Kidney glomerular epithelial cell (primary cell): ENCODE results near the gene SAMD5.

Source experiments
- DNase-seq: peaks from one replicate; lab custom pipeline; 2025; lab: John Stamatoyannopoulos, UW

SAMD5 gene

GRCh38 chr6:147567141-147567805 is 58.8 kb downstream of the SAMD5 start:
- DNase-seq: no peak

- DNase-seq: no peak
Observed at GRCh38 chr6:147569788-147570187, 61.3 kb downstream of the SAMD5 start.

- DNase-seq: no peak
Observed at GRCh38 chr6:147570681-147571080, 62.2 kb downstream of the SAMD5 start.

DNA sequence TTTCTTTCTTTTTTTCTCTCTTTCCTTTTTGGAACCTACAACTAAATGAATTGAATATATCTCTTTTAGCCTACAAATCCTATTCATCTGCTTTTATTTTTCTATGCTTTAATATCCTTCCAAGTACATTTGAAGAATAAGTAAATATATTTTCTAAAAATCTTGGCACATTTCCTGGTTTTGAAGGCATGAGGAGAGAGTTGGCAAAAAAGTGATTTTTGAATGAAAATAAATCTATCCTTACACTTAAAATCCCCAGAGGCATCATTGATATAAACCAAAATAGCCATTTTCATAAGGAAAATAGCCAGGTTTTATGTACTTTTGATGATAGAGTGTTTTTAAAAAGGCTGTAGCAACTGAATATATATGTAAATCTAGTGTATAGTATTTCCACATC is 69.0 kb downstream of the SAMD5 start:
- DNase-seq: no peak

DNA sequence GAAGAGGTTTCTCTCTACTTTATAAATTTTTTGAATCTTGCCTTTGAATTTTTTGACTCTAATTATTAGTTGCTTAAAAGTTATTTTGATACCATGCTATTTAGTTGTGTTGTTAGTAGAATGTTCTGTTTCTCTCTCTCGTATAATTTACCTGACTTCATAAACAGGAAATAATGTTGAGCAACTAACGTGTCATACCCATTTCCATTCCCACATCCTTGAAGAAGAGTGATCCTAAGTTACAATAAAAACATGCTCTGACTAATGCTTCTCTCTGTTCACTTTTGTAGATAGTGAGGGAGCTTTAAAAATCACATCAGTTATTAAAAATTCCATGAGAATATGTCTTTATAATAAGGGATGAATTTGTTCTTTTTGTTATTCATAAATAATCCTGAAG is 69.7 kb downstream of the SAMD5 start:
- DNase-seq: no peak

DNA sequence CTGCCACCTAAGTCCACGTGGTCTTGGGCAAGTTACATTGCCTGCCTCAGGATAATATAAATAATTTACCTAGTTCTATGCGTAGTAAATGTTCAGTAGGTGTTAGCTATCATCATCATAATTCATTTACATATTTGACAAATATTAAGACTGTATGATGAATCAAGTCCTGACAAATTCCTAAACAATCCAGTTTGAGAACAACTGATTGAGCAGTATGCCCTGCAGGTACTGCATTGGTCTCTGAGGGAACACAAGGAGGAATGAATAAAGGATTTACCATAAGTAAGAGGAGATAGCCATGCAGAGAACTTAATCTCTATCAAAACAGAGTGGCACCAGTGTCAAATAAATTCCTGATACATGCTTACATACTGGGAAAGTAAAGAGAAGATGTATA is 70.4 kb downstream of the SAMD5 start:
- no peak for DNase-seq

- DNase-seq: no peak
Observed at GRCh38 chr6:147579667-147580066, 71.2 kb downstream of the SAMD5 start.

DNA sequence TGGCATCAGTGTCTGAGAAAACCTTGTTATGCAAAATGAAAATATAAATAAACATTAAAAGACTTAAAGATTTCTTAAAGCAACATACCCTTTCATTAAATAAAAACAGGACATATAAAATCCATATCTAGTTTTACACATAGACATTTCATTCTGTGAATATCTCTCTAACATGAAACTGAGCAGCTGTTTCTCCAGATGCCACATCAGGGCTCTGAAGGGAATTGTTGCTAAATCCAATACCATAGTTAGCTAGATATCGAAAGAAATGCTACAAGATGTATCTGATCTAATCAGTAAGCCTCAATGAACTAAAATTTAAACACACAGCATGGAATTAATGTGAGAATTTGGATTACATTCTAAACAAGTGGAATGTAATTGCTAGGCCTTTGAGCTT is 74.5 kb downstream of the SAMD5 start:
- DNase-seq: no peak

- DNase-seq: no peak
Observed at GRCh38 chr6:147585256-147585655, 76.8 kb downstream of the SAMD5 start.

GRCh38 chr6:147586044-147586443 is 77.6 kb downstream of the SAMD5 start:
- no peak for DNase-seq

GRCh38 chr6:147587907-147588306 is 79.4 kb downstream of the SAMD5 start:
- DNase-seq: no peak

DNA sequence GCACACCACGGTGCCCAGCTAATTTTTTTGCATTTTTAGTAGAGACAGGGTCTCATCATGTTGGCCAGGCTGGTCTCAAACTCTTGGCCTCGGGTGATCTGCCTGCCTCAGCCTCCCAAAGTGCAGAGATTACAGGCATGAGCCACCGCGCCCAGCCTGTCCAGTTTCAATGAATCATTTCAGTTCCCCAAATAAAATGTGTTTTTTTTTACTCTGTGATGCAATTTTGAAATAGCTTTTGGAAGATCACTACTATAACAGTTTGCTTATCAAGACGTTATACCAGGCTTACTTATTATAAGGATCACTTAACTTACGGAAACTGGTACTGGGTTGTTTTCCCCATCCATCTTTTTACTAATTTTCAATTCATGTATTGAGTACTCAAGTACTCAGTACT is 80.0 kb downstream of the SAMD5 start:
- DNase-seq: no peak

- DNase-seq: no peak
Observed at GRCh38 chr6:147589739-147590250, 81.3 kb downstream of the SAMD5 start.

GRCh38 chr6:147595961-147596360 is 87.5 kb downstream of the SAMD5 start:
- DNase-seq: no peak

GRCh38 chr6:147603392-147604081 is 95.0 kb downstream of the SAMD5 start:
- DNase-seq: no peak

DNA sequence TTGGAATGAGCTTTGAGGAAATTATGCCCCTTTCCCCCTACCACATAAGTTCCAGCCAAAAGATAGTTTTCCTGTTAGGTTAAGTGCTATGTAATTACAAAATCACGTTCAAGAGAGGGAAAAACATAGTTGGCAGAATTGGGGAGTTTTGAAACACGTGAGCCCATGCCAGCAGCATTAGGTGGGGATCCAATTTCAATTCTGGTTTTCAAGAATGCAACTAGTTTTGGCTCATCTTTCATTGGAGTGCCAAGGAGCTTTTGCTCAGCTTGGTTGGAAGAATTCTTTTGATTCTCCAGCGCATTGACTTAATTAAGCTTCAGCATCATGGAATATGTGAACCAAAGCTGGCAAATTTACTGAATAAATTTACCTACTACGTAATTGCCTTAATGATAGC is 95.9 kb downstream of the SAMD5 start:
- DNase-seq: no peak

- no peak for DNase-seq
Observed at GRCh38 chr6:147611992-147612391, 103.5 kb downstream of the SAMD5 start.

- no peak for DNase-seq
Observed at GRCh38 chr6:147614501-147614900, 106.0 kb downstream of the SAMD5 start.

GRCh38 chr6:147615659-147616456 is 107.4 kb downstream of the SAMD5 start:
- no peak for DNase-seq

GRCh38 chr6:147617366-147617765 is 108.9 kb downstream of the SAMD5 start:
- DNase-seq: no peak

GRCh38 chr6:147618457-147618856 is 110.0 kb downstream of the SAMD5 start:
- DNase-seq: no peak

DNA sequence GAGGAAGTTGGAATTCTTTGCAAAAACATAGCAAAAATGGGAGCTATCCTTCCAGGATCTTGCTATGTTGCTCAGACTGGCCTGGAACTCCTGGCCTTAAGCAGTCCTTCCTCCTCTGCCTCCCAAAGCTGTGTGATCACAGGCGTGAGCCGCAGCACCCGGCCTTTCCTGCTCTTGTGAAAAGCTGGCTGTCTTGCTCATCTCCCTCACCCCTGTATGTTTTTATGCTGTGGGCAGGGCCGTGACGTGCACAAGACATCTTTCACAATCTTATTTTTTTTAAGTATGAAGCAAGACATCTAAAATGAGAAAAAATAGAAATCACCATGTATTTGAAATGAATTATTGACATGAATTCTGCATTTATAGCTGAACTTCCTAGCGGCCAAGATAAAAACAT is 110.4 kb downstream of the SAMD5 start:
- DNase-seq: no peak
